Activated CD4-positive, alpha-beta memory T cell treated with anti-CD3 and anti-CD28 coated beads, Interleukin-2, amount 10 ng/mL, durations not matched to agents 7 days and 5 days (primary cell): ENCODE results near the gene PARD6G. TPM values are rescaled to one million over a fixed set of nuclear protein-coding genes. Genes with fewer than 3 reads are reported as not detected.

Source experiments
- CTCF ChIA-PET: fragments of 350-600 bp; sonication (Branson Sonifier 250); formaldehyde crosslinking; loops from one replicate; lab custom pipeline; 2021; ENCODE audit warnings: antibody characterized with exemption, inconsistent platforms; lab: Charles Lee
- POLR2A ChIA-PET: fragments of 350-600 bp; sonication (Branson Sonifier 250); formaldehyde crosslinking; loops from one replicate; lab custom pipeline; 2021; ENCODE audit warnings: antibody characterized with exemption; lab: Charles Lee
- DNase-seq: peaks from one replicate; pipeline ENCODE4 v3.0.0-alpha.2; 2020
- H3K27ac Mint-ChIP-seq: one replicate; pipeline ENCODE4 v1.8.0; 2021; ENCODE audit warnings: mild to moderate bottlenecking, mixed read lengths
- H3K27me3 Mint-ChIP-seq: one replicate; pipeline ENCODE4 v1.8.0; 2021; ENCODE audit warnings: mixed read lengths
- H3K36me3 Mint-ChIP-seq: one replicate; pipeline ENCODE4 v1.8.0; 2021; ENCODE audit warnings: low read depth, mixed read lengths
- H3K4me1 Mint-ChIP-seq: one replicate; pipeline ENCODE4 v1.8.0; 2021; ENCODE audit warnings: mixed read lengths
- H3K4me3 Mint-ChIP-seq: one replicate; pipeline ENCODE4 v1.8.0; 2021; ENCODE audit warnings: mild to moderate bottlenecking, mixed read lengths
- H3K9me3 Mint-ChIP-seq: one replicate; pipeline ENCODE4 v1.8.0; 2021; ENCODE audit warnings: mixed read lengths
- total RNA-seq, 2 experiments: library from RNA; stranded (reverse); gene quantifications; one replicate each; pipeline ENCODE4 v1.2.3, GENCODE V29; 2021

The PARD6G gene
- total RNA-seq, 2 experiments from 2014 or later, result 0.20 to 0.33 TPM

- H3K36me3 Mint-ChIP-seq, result no peaks in the 10 kb centered on the region
- ChIA-PET CTCF (no interaction called here), POLR2A (no interaction called here)
- H3K4me3 Mint-ChIP-seq, result no peak overlapping the region
- H3K9me3 Mint-ChIP-seq, result peaks cover 11% of the 10 kb centered on the region
- DNase-seq, result no peak
- H3K27me3 Mint-ChIP-seq, result peaks cover 14% of the 10 kb centered on the region
- H3K27ac Mint-ChIP-seq, result no peak overlapping the region
- no peaks in the 10 kb centered on the region for H3K4me1 Mint-ChIP-seq
Observed at GRCh38 chr18:80188643-80189530, 58.4 kb downstream of the PARD6G start.

- H3K27me3 Mint-ChIP-seq, result peaks cover 8% of the 10 kb centered on the region
- no peak overlapping the region for H3K4me3 Mint-ChIP-seq
- peaks cover 11% of the 10 kb centered on the region for H3K9me3 Mint-ChIP-seq
- no peak for DNase-seq
- ChIA-PET CTCF (no interaction called here), POLR2A (no interaction called here)
- no peak overlapping the region for H3K27ac Mint-ChIP-seq
- no peaks in the 10 kb centered on the region for H3K36me3 Mint-ChIP-seq
- H3K4me1 Mint-ChIP-seq, result no peaks in the 10 kb centered on the region
Observed at GRCh38 chr18:80187956-80188642, 59.2 kb downstream of the PARD6G start.

GRCh38 chr18:80185545-80185944, 61.8 kb downstream of the PARD6G start:
- Mint-ChIP-seq H3K4me3 (no peak overlapping the region), H3K9me3 (peaks cover 11% of the 10 kb centered on the region), H3K4me1 (no peaks in the 10 kb centered on the region), H3K36me3 (no peaks in the 10 kb centered on the region), H3K27ac (no peak overlapping the region), H3K27me3 (peaks cover 5% of the 10 kb centered on the region)
- ChIA-PET CTCF (no interaction called here), POLR2A (no interaction called here)
- DNase-seq, result no peak

- H3K27ac Mint-ChIP-seq, result no peak overlapping the region
- H3K9me3 Mint-ChIP-seq, result peaks cover 11% of the 10 kb centered on the region
- H3K4me3 Mint-ChIP-seq, result no peak overlapping the region
- CTCF ChIA-PET, result no interaction called here
- peaks cover 2% of the 10 kb centered on the region for H3K27me3 Mint-ChIP-seq
- no peak for DNase-seq
- H3K4me1 Mint-ChIP-seq, result no peaks in the 10 kb centered on the region
- no peaks in the 10 kb centered on the region for H3K36me3 Mint-ChIP-seq
- POLR2A ChIA-PET, result no interaction called here
Observed at GRCh38 chr18:80184243-80184772, 63.0 kb downstream of the PARD6G start.

- Mint-ChIP-seq H3K27me3 (peaks cover 4% of the 10 kb centered on the region), H3K9me3 (peaks cover 11% of the 10 kb centered on the region)
Observed at GRCh38 chr18:80183273-80184050, 63.9 kb downstream of the PARD6G start.

GRCh38 chr18:80182855-80183254, 64.5 kb downstream of the PARD6G start:
- CTCF ChIA-PET, result interaction anchor here (1.6 kb wide), 1 partner anchor 12 kb away, joined by 5 read pairs; no protein-coding TSS in a partner anchor
- Mint-ChIP-seq H3K36me3 (no peaks in the 10 kb centered on the region), H3K27me3 (peaks cover 6% of the 10 kb centered on the region), H3K4me1 (no peaks in the 10 kb centered on the region), H3K9me3 (peaks cover 11% of the 10 kb centered on the region), H3K27ac (no peak overlapping the region), H3K4me3 (no peak overlapping the region)
- POLR2A ChIA-PET, result no interaction called here
- DNase-seq, result no peak

More at GRCh38 chr18:80183273-80184050, 63.9 kb downstream of the PARD6G start:
- DNase-seq, result no peak
- POLR2A ChIA-PET, result no interaction called here
- H3K4me1 Mint-ChIP-seq, result no peaks in the 10 kb centered on the region
- H3K27ac Mint-ChIP-seq, result no peak overlapping the region
- CTCF ChIA-PET, result interaction anchor here (1.6 kb wide), 1 partner anchor 13 kb away, joined by 5 read pairs; no protein-coding TSS in a partner anchor
- no peak overlapping the region for H3K4me3 Mint-ChIP-seq
- H3K36me3 Mint-ChIP-seq, result no peaks in the 10 kb centered on the region

GRCh38 chr18:80181642-80182461, 65.5 kb downstream of the PARD6G start:
- no peak overlapping the region for H3K27ac Mint-ChIP-seq
- ChIA-PET POLR2A (no interaction called here), CTCF (interaction anchor here (1.6 kb wide), 1 partner anchor 11 kb away, joined by 5 read pairs; no protein-coding TSS in a partner anchor)
- peaks cover 13% of the 10 kb centered on the region for H3K27me3 Mint-ChIP-seq
- no peaks in the 10 kb centered on the region for H3K4me1 Mint-ChIP-seq
- no peak overlapping the region for H3K4me3 Mint-ChIP-seq
- peaks cover 11% of the 10 kb centered on the region for H3K9me3 Mint-ChIP-seq
- no peaks in the 10 kb centered on the region for H3K36me3 Mint-ChIP-seq
- no peak for DNase-seq

- H3K27me3 Mint-ChIP-seq, result peaks cover 22% of the 10 kb centered on the region
Observed at GRCh38 chr18:80180778-80181564, 66.3 kb downstream of the PARD6G start.

GRCh38 chr18:80179857-80180558, 67.3 kb downstream of the PARD6G start:
- CTCF ChIA-PET, result no interaction called here
- no peak for DNase-seq
- no peaks in the 10 kb centered on the region for H3K9me3 Mint-ChIP-seq
- H3K4me1 Mint-ChIP-seq, result peaks cover 12% of the 10 kb centered on the region
- no peak overlapping the region for H3K27ac Mint-ChIP-seq
- no peaks in the 10 kb centered on the region for H3K36me3 Mint-ChIP-seq
- H3K27me3 Mint-ChIP-seq, result peaks cover 30% of the 10 kb centered on the region
- POLR2A ChIA-PET, result no interaction called here
- no peak overlapping the region for H3K4me3 Mint-ChIP-seq

More at GRCh38 chr18:80180778-80181564, 66.3 kb downstream of the PARD6G start:
- peaks cover 5% of the 10 kb centered on the region for H3K9me3 Mint-ChIP-seq
- DNase-seq, result no peak
- H3K4me3 Mint-ChIP-seq, result no peak overlapping the region
- POLR2A ChIA-PET, result no interaction called here
- H3K4me1 Mint-ChIP-seq, result peaks cover 2% of the 10 kb centered on the region
- H3K36me3 Mint-ChIP-seq, result no peaks in the 10 kb centered on the region
- no peak overlapping the region for H3K27ac Mint-ChIP-seq
- CTCF ChIA-PET, result no interaction called here

- no peak overlapping the region for H3K27ac Mint-ChIP-seq
- peaks cover 14% of the 10 kb centered on the region for H3K4me1 Mint-ChIP-seq
- no peaks in the 10 kb centered on the region for H3K9me3 Mint-ChIP-seq
- CTCF ChIA-PET, result no interaction called here
- H3K27me3 Mint-ChIP-seq, result peaks cover 32% of the 10 kb centered on the region
- POLR2A ChIA-PET, result no interaction called here
- no peaks in the 10 kb centered on the region for H3K36me3 Mint-ChIP-seq
- no peak overlapping the region for H3K4me3 Mint-ChIP-seq
- DNase-seq, result no peak
Observed at GRCh38 chr18:80178935-80179818, 68.1 kb downstream of the PARD6G start.
